CD4-positive, alpha-beta memory T cell (primary cell): ENCODE results near the gene EWSR1. TPM values are rescaled to one million over a fixed set of nuclear protein-coding genes. Genes with fewer than 3 reads are reported as not detected.

ENCODE experiments used
- CTCF ChIA-PET: fragments of 350-600 bp; sonication (Branson Sonifier 250); formaldehyde crosslinking; loops from one replicate; lab custom pipeline; 2021; ENCODE audit warnings: inconsistent platforms; ENCODE audit not compliant: partially characterized antibody; lab: Charles Lee
- POLR2A ChIA-PET: fragments of 350-600 bp; sonication (Branson Sonifier 250); formaldehyde crosslinking; loops from one replicate; lab custom pipeline; 2021; ENCODE audit not compliant: partially characterized antibody; lab: Charles Lee
- DNase-seq, 5 donors: peaks; one replicate each; pipeline versions ENCODE4 v3.0.0 to v3.0.0-alpha.2; 2020 to 2022; ENCODE audit warnings: mixed read lengths in 1 of 5
- H3K27ac ChIP-seq: one replicate; pipeline ENCODE4 v1.7.0; 2013; ENCODE audit warnings: low read depth, low read length
- H3K27me3 ChIP-seq: 2 replicates; pipeline ENCODE4 v1.7.0; 2013; ENCODE audit warnings: mild to moderate bottlenecking, low read length, moderate library complexity; ENCODE audit not compliant: insufficient read depth
- H3K36me3 ChIP-seq: 2 replicates; pipeline ENCODE4 v1.7.0; 2013; ENCODE audit warnings: mild to moderate bottlenecking, low read length, moderate library complexity; ENCODE audit not compliant: insufficient read depth
- H3K4me1 ChIP-seq: 2 replicates; pipeline ENCODE4 v1.7.0; 2013; ENCODE audit warnings: mild to moderate bottlenecking, low read length, moderate library complexity; ENCODE audit not compliant: insufficient read depth
- H3K4me3 ChIP-seq, 2 donors: one replicate each; pipeline ENCODE4 v1.7.0; 2013; ENCODE audit warnings: low read length in 2 of 2, mild to moderate bottlenecking in 1 of 2
- H3K9me3 ChIP-seq, 2 donors: one replicate each; pipeline ENCODE4 v1.7.0; 2013; ENCODE audit warnings: low read length in 2 of 2, control low read depth in 1 of 2; ENCODE audit not compliant: control insufficient read depth in 1 of 2
- H3K27ac Mint-ChIP-seq, 7 donors: one replicate each; pipeline ENCODE4 v1.8.0; 2020 to 2021; ENCODE audit warnings: mixed read lengths in 7 of 7, mild to moderate bottlenecking in 6 of 7, inconsistent platforms in 3 of 7, moderate library complexity in 3 of 7
- H3K27me3 Mint-ChIP-seq, 2 donors: one replicate each; pipeline ENCODE4 v1.8.0; 2020 to 2021; ENCODE audit warnings: mixed read lengths in 2 of 2
- H3K36me3 Mint-ChIP-seq, 2 donors: one replicate each; pipeline ENCODE4 v1.8.0; 2020 to 2021; ENCODE audit warnings: mixed read lengths in 2 of 2, inconsistent platforms in 1 of 2, mild to moderate bottlenecking in 1 of 2
- H3K4me1 Mint-ChIP-seq, 4 donors: one replicate each; pipeline ENCODE4 v1.8.0; 2020 to 2021; ENCODE audit warnings: mixed read lengths in 4 of 4, mild to moderate bottlenecking in 1 of 4
- H3K4me3 Mint-ChIP-seq, 8 donors: one replicate each; pipeline ENCODE4 v1.8.0; 2020 to 2021; ENCODE audit warnings: mixed read lengths in 8 of 8, mild to moderate bottlenecking in 7 of 8, moderate library complexity in 6 of 8, inconsistent platforms in 3 of 8
- H3K9me3 Mint-ChIP-seq, 8 donors: one replicate each; pipeline ENCODE4 v1.8.0; 2020 to 2021; ENCODE audit warnings: mixed read lengths in 8 of 8, mild to moderate bottlenecking in 5 of 8, inconsistent platforms in 3 of 8, moderate library complexity in 1 of 8
- intact Hi-C: fragments of 100-400 bp; cut with micrococcal nuclease; formaldehyde crosslinking; loops from one replicate; pipeline ENCODE4 v1.15.1; 2023
- polyA plus RNA-seq, 2 donors: library from polyadenylated mRNA; unstranded; fragments of 300-500 nt; fragmentation: Illumina TruSeq; gene quantifications; one replicate each; pipeline ENCODE4 v1.2.3, GENCODE V29; 2021
- total RNA-seq, 2 experiments: library from RNA; stranded (reverse); gene quantifications; one replicate each; pipeline ENCODE4 v1.2.3, GENCODE V29; 2021

Gene EWSR1
- total and polyA plus RNA-seq, 4 experiments from 2014 or later: 192 to 250 (median 228) TPM

DNA sequence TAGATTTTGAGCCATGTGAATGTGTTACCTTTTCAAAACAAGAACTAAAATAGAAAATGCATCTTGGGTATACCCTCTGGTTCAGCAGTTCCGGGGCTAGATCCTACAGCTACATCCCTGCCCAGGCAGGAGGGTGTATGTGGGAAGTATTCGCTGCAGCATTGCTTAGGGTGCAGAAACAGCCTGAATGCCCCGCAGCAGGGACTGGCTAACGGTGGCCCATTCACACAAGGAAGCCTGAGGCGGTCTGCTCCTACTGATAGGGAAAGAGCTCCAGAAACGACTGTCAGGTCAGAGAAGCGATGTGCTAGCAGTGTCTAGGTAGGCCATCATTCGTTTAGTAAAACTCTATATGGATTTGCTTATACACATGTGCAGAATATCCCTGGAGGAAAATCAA lies 57.3 kb downstream of the EWSR1 start:
- DNase-seq: no peak
- Histone ChIP-seq H3K4me1 (no peaks in the 10 kb centered on the region), H3K4me3 (no peak overlapping the region), H3K36me3 (peaks cover 12% of the 10 kb centered on the region), H3K9me3 (no peaks in the 10 kb centered on the region), H3K27me3 (no peaks in the 10 kb centered on the region), H3K27ac (no peak overlapping the region)
- H3K9me3 Mint-ChIP-seq: no peaks in the 10 kb centered on the region
- H3K36me3 Mint-ChIP-seq: peaks cover 3 to 21% of the 10 kb centered on the region in 2 donors
- CTCF ChIA-PET: no interaction called here
- no peaks in the 10 kb centered on the region for H3K4me1 Mint-ChIP-seq
- no peak overlapping the region for H3K4me3 Mint-ChIP-seq
- no peak overlapping the region for H3K27ac Mint-ChIP-seq
- H3K27me3 Mint-ChIP-seq: no peaks in the 10 kb centered on the region
- intact Hi-C loops: no loop called here
- POLR2A ChIA-PET: no interaction called here

DNA sequence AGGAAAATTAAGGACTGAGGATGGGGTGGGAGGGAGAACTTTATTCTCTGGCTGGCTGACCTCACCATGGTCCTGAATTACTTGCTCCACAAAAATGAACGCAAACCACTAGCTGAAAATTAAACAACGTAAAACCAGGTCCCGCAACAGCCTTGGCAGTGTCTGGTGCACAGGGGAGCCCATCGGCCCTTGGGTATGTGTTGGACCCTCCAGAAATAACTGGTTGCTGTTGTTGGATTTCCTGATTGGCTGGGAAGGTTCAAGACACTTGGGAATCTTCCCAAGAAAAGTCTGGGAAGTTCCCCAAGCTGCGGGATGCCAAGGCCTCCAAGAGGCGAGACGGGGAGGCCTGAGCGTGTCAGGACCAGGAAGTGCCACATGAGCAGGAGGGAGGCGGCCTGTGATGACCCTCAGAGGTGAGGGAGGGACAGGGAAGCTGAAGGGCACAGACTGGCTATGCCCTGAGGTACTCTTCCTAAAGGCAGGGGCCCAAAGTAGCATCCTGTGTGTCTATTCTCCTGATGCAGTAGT lies 57.8 kb downstream of the EWSR1 start:
- Mint-ChIP-seq H3K36me3 (peaks cover 3 to 24% of the 10 kb centered on the region in 2 donors), H3K27ac (no peak overlapping the region), H3K9me3 (no peaks in the 10 kb centered on the region), H3K4me3 (no peak overlapping the region), H3K4me1 (no peaks in the 10 kb centered on the region), H3K27me3 (no peaks in the 10 kb centered on the region)
- Histone ChIP-seq H3K9me3 (no peaks in the 10 kb centered on the region), H3K4me1 (no peaks in the 10 kb centered on the region), H3K4me3 (no peak overlapping the region), H3K27me3 (no peaks in the 10 kb centered on the region), H3K36me3 (peaks cover 16% of the 10 kb centered on the region), H3K27ac (no peak overlapping the region)
- intact Hi-C loops: no loop called here
- no peak for DNase-seq
- CTCF ChIA-PET: no interaction called here
- POLR2A ChIA-PET: no interaction called here

DNA sequence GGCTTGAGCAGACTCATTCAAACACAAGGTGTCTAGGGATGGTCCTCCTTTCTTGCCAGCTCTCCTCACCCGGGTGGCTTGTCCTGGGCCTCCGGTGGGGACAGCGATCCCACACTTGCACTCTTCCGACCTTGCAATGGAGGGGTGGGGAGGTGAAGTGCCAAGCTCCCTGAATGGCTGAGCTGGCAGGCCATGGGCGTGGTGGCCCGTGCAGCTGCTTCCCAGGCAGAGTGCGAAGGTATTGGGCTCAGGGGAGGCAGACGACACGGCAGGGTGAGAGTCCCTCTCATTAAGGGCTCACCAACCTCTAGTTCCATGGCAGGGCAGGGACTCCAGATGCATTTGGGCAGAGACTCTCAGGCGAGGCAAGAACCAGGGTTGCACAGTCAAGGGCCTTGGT lies 58.4 kb downstream of the EWSR1 start:
- Histone ChIP-seq H3K9me3 (no peaks in the 10 kb centered on the region), H3K4me1 (no peaks in the 10 kb centered on the region), H3K36me3 (peaks cover 22% of the 10 kb centered on the region), H3K27ac (no peak overlapping the region), H3K27me3 (no peaks in the 10 kb centered on the region), H3K4me3 (no peak overlapping the region)
- Mint-ChIP-seq H3K27me3 (no peaks in the 10 kb centered on the region), H3K9me3 (no peaks in the 10 kb centered on the region), H3K36me3 (peaks cover 3 to 26% of the 10 kb centered on the region in 2 donors), H3K27ac (peak overlapping the region in 1 of 7 donors; percentile 77), H3K4me3 (no peak overlapping the region), H3K4me1 (no peaks in the 10 kb centered on the region)
- ChIA-PET POLR2A (no interaction called here), CTCF (interaction anchor here (1.5 kb wide), 1 partner anchor 10 kb away, joined by 3 read pairs; no protein-coding TSS in a partner anchor)
- intact Hi-C loops: no loop called here
- DNase-seq: no peak

DNA sequence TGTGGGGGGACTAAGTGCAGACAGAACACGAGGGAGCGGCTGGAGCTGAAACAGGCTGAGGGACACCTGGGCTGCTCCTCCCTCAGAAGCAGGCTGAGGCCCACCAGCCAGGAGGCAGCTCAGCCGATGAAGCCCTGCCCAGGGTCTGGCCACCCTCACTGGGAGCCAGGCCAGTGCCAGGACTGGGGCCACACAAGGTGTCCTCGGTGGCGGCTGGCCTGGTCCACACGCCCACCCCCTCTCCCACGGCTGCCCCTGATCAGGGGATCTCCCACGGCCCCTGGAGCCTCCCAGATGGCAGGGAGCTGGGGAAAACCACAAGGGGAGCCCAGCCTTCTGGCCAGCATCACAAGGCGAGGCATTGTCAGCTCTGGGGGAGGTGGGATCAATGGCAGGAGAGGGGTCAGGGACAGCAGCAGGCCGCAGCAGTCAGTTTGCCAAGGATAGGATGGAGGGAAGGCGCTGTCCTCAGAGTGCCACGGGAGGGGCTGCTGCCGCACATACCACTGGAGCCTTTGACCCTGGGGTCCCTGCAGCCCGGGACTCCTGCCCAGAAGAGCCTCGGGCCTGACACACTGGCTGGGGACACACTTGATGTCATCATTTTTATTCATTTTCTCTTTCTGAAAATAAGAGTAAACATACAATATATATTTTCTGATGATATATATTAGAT lies 59.2 kb downstream of the EWSR1 start:
- Mint-ChIP-seq H3K9me3 (no peaks in the 10 kb centered on the region), H3K4me3 (no peak overlapping the region), H3K4me1 (no peaks in the 10 kb centered on the region), H3K27me3 (no peaks in the 10 kb centered on the region), H3K36me3 (peaks cover 3 to 32% of the 10 kb centered on the region in 2 donors), H3K27ac (no peak overlapping the region)
- no peak for DNase-seq
- Histone ChIP-seq H3K27me3 (no peaks in the 10 kb centered on the region), H3K4me1 (no peaks in the 10 kb centered on the region), H3K36me3 (peaks cover 28% of the 10 kb centered on the region), H3K9me3 (no peaks in the 10 kb centered on the region), H3K27ac (no peak overlapping the region), H3K4me3 (no peak overlapping the region)
- intact Hi-C loops: no loop called here
- ChIA-PET POLR2A (no interaction called here), CTCF (interaction anchor here (1.5 kb wide), 1 partner anchor 10 kb away, joined by 3 read pairs; no protein-coding TSS in a partner anchor)

DNA sequence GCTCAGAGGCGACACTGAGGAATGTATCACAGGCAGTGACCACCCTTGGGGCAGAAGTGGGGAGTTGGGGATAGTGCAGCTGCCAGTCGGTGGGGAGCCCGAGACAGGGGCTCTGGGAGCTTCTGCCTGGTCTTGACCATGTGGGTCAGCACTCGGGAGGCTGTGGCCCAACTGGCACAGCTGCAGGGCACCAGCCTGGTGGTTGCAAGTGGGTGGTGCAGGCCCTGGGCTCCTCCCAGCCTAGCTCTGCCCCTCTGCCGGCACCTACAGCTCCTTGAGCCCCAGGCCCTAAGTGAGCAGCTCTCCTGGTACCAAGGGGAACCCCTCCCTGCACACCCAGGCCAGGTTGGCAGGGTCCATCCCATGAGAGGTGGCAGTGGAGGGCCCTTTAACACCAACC lies 60.0 kb downstream of the EWSR1 start:
- Mint-ChIP-seq H3K9me3 (no peaks in the 10 kb centered on the region), H3K27ac (no peak overlapping the region), H3K27me3 (no peaks in the 10 kb centered on the region), H3K36me3 (peaks cover 3 to 36% of the 10 kb centered on the region in 2 donors), H3K4me1 (no peaks in the 10 kb centered on the region), H3K4me3 (no peak overlapping the region)
- intact Hi-C loops: no loop called here
- no peaks in the 10 kb centered on the region for H3K27me3 ChIP-seq
- peaks cover 31% of the 10 kb centered on the region for H3K36me3 ChIP-seq
- CTCF ChIA-PET: no interaction called here
- no peak for DNase-seq
- H3K4me3 ChIP-seq: no peak overlapping the region
- H3K27ac ChIP-seq: no peak overlapping the region
- POLR2A ChIA-PET: no interaction called here
- no peaks in the 10 kb centered on the region for H3K4me1 ChIP-seq
- no peaks in the 10 kb centered on the region for H3K9me3 ChIP-seq

DNA sequence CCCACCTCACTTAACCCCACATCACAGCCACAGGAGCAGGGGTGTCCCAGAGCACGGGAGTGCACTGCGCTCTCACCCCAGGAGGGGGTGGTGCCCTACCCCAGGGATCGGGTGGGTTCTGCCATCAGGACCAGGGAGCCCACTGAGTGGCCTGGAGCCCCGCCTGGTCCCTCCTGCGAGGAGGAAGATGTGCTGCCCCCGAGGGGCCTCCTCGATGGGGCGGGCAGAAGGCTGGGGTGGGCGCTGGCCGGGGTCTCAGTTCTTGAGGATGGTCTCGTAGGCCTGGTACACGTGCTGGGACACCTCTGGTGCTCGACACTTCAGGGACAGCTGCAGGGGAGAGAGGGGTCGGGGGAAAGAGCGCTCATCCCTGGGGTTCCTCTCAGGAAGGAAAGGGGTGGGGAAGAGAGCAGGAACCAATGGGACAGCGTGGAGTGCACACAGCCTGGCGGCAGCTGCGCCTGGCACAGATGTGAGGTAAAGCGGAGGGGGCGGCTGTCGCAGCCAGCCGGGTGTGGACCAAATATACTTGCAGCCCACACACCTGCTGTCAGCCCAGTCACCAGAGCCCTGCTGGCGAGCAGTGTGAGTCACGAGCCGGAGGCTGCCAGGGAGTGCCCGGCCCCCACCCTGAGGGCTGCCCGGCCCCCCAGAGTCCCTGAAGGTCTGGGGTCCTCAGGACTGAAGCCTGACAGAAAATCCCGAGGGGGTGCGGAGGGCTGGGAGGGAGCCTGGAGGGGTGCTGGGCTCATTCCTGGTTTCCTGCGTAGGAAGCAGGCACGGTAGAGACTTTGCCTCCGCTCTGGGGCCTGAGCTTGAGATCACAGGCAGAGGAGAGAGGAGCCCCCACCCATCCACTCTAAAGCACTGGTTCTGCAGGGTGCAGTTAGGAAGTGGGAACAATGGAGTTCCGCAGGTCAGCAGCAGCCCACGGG lies 60.8 kb downstream of the EWSR1 start:
- Mint-ChIP-seq H3K27ac (no peak overlapping the region), H3K4me3 (no peak overlapping the region), H3K4me1 (no peaks in the 10 kb centered on the region), H3K36me3 (peaks cover 9 to 42% of the 10 kb centered on the region in 2 donors), H3K27me3 (no peaks in the 10 kb centered on the region), H3K9me3 (no peaks in the 10 kb centered on the region)
- POLR2A ChIA-PET: no interaction called here
- H3K4me3 ChIP-seq: no peak overlapping the region
- no peak overlapping the region for H3K27ac ChIP-seq
- intact Hi-C loops: no loop called here
- no peak for DNase-seq
- CTCF ChIA-PET: no interaction called here
- H3K9me3 ChIP-seq: no peaks in the 10 kb centered on the region
- no peaks in the 10 kb centered on the region for H3K4me1 ChIP-seq
- H3K36me3 ChIP-seq: peaks cover 31% of the 10 kb centered on the region
- no peaks in the 10 kb centered on the region for H3K27me3 ChIP-seq

DNA sequence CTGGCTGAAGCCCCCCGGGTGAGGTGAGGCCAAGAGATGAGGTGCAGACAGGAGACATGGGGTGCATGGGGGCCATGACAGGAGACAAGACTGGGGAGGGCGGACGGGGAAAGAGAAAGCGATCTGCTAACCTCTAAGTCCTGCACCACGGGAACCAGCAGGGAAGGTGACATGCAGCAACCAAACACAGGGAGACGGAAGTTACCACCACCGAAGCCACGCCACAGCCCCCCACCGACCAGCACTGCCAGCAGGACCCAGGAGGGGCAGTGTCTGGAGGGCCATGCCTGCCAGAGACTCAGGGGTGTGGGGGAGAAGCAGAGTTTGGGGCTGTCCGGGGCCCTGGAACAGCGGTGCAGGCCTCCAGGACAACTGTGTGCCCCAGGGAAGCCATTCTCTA lies 61.5 kb downstream of the EWSR1 start:
- Histone ChIP-seq H3K9me3 (no peaks in the 10 kb centered on the region), H3K4me1 (no peaks in the 10 kb centered on the region), H3K27me3 (no peaks in the 10 kb centered on the region), H3K4me3 (no peak overlapping the region), H3K27ac (no peak overlapping the region), H3K36me3 (peaks cover 33% of the 10 kb centered on the region)
- Mint-ChIP-seq H3K27me3 (no peaks in the 10 kb centered on the region), H3K27ac (peak overlapping the region in 1 of 7 donors; percentile 15), H3K4me1 (no peaks in the 10 kb centered on the region), H3K36me3 (peaks cover 9 to 45% of the 10 kb centered on the region in 2 donors), H3K9me3 (no peaks in the 10 kb centered on the region), H3K4me3 (no peak overlapping the region)
- intact Hi-C loops: no loop called here
- POLR2A ChIA-PET: no interaction called here
- no peak for DNase-seq
- CTCF ChIA-PET: no interaction called here
